H7 (cell line): ENCODE results near the gene HMCN1. TPM values are rescaled to one million over a fixed set of nuclear protein-coding genes. Genes with fewer than 3 reads are reported as not detected.
"Not testable (repeated sequence)": the region's sequence is repeated elsewhere in the genome, so short reads cannot be mapped to it uniquely, and the experiment has no call there.

Experiments
- DNase-seq: peaks from one replicate; pipeline ENCODE4 v3.0.0; 2012
- H3K27me3 ChIP-seq: 2 replicates; pipeline ENCODE4 v1.6.0; 2011; ENCODE audit warnings: mild to moderate bottlenecking, low read length; ENCODE audit not compliant: control insufficient read depth, insufficient read depth
- H3K36me3 ChIP-seq: replicated peaks from 2 replicates; pipeline ENCODE4 v1.5.1; 2011; ENCODE audit warnings: low read length; ENCODE audit not compliant: control insufficient read depth, insufficient read depth
- H3K4me3 ChIP-seq: 2 replicates; pipeline ENCODE4 v1.5.1; 2011; ENCODE audit warnings: low read depth, mild to moderate bottlenecking, control low read depth, low read length, moderate library complexity; ENCODE audit not compliant: insufficient read depth
- total RNA-seq: library from RNA; depleted of rRNA; stranded (reverse); fragments of >200 nt; shearing (Covaris generic); gene quantifications from 2 replicates; pipeline ENCODE4 v1.2.3, GENCODE V29; 2014

The HMCN1 gene
- total RNA-seq, 1 experiment from 2014 or later, result 7.3 TPM

DNA sequence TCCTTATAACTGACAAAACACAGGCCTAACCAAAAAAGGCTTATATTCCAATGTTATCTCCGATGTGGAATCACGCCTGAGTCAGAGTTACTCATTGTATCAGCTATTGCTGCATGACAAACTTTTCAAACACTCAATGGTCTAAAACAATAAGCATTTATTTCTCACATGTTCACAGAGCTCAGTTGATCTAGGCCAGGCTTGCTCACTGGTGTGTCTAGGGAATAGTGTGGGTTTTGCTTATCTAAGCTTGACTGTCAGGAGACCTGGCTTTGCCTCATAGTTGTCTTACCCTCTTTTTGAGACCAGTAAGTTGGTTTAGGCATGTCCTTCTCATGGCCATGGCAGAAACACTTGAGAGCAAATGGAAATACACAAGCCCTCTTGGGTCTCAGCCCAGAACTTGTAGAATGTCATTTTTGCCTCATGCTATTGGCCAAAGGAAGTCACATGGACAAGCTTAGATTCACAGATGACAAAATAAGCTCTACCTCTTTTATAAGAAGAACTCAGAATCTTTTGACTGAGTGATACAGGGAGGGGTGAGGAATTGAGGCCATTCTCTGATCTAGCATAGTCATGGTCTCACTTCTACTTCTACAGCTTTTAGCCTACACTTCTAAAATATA lies 130.8 kb downstream of the HMCN1 start:
- DNase-seq, result no peak
- Histone ChIP-seq H3K36me3 (no peaks in the 10 kb centered on the region), H3K27me3 (no peaks in the 10 kb centered on the region), H3K4me3 (no peak overlapping the region)

DNA sequence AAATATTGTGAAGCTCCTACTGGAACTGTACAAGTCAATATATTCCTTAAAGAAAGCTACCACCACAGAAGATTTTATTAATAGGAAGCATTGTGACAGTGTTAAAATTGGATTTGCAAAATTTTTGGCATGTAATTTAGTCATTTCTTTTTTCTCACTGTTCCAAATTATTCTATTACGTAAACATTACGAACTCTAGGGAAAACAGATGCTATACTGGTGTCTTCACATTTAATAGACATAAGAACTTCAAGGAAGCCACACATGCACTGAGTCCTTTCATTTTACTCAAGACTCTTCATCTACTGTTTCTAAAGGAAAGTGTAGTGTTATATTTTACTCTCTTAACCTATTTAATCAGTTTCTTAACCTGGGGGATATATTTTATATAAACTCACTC lies 135.4 kb downstream of the HMCN1 start:
- no peak for DNase-seq
- Histone ChIP-seq H3K27me3 (no peaks in the 10 kb centered on the region), H3K36me3 (no peaks in the 10 kb centered on the region), H3K4me3 (no peak overlapping the region)

DNA sequence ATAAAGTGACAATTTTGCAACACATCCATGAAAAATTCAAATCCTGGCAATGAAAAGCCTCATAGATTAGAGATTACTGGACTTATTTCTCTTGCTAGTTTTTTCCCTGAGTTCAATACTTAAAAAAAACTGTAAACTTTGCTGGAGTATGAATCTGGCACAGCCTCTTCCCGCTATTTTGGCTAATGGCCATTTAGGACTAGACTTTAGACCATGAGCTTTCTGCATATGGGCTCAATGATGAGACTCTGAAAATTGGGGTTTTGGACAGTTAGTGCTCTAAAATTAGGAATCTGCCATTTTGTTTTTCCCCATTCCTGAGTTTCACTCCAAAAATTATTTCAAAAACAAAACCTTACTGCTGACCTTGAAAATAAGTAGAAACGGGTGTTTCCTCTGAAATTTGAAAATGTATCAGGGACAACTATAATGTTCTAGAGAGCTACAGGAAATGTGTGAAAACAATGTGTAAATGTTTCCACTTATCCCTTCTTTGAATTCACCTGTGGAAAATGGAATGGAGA lies 137.5 kb downstream of the HMCN1 start:
- Histone ChIP-seq H3K4me3 (no peak overlapping the region), H3K36me3 (no peaks in the 10 kb centered on the region), H3K27me3 (no peaks in the 10 kb centered on the region)
- DNase-seq, result no peak

DNA sequence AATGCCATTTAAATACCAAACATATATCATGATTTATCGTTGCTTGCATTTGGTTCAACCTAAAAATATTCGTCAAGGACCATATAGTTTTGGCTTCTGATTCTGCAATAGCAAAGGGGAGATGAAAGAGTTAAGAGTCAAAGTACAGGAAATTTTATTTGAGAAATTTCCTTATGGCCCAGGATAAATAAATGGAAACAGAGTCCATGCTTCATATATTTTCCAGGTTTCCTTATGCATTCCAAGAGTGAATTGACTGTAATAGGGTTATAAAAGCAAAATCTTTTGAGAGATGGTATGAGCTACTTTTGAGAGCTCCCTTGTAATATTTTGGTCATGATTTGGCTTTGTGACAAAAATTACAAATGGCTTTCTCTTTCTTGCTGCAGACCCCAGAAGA lies 140.1 kb downstream of the HMCN1 start:
- Histone ChIP-seq H3K4me3 (no peak overlapping the region), H3K27me3 (no peaks in the 10 kb centered on the region), H3K36me3 (no peaks in the 10 kb centered on the region)
- DNase-seq, result no peak

DNA sequence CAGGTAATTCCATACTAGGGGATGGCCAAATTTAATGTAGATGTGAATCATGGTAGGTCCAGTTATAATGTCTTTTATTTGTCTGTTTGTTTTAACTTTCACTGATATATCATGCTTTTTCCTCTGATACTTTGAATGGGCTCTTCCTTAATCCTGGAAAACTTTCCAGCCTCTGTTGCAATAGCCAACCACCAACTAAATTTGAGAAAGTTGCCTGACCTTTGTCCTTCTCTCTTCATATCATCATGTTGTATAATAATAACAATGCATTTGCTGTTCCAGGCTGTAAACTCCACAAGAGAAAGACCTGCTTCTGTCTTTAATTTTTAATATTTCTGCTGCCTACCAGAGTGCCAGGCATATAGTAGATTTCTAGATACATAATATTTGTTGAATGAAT lies 146.1 kb downstream of the HMCN1 start:
- DNase-seq, result no peak
- Histone ChIP-seq H3K27me3 (no peaks in the 10 kb centered on the region), H3K4me3 (no peak overlapping the region), H3K36me3 (no peaks in the 10 kb centered on the region)

DNA sequence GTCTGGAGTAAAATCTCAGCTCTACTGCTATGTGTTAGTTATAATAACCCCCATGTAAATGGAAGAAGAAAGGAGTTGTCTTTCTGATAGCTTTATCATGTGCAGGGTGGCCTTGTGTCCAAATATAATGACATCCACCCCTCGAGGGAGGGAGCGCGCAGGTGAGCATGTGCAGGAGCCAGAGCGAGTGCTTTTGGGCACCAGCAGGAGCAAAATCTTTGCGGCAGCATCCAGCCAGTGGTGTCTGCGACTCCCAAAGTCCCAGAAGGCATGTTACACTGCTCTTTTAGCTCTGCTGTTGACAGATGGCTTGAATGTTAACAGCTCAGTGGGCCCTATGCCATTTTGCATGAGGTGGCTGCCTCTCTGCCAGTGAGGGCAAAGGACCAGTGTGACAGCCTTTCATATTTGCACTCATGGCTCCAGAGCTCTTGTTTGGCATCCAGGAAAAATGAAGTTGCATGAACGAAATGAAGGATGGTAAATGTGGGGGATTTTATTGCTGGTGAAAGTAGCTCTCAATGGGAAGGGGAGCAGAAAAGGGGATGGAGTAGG lies 146.7 kb downstream of the HMCN1 start:
- no peaks in the 10 kb centered on the region for H3K36me3 ChIP-seq

DNA sequence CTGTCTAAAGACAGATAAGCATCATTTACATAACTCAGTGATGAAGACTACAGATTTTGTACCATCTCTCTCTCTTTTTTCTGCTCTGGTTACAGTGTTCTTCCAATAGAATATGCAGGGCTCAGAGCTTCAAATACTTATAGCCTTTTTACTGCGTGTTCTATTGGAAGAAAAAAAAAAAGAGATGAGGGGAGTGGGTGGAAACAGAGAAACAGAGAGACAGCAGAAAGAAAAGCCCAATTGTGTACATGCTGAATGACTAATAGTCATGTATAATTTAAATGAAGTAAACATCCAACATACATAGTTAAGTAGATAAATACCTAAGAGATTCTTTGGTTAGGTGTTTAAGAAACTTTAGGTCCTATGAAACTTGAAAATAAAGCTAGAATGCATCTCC lies 151.9 kb downstream of the HMCN1 start:
- no peaks in the 10 kb centered on the region for H3K36me3 ChIP-seq
- H3K27me3 ChIP-seq, result no peaks in the 10 kb centered on the region
- no peak for DNase-seq
- no peak overlapping the region for H3K4me3 ChIP-seq

More for the DNA sequence above, 146.7 kb downstream of the HMCN1 start:
- no peak for DNase-seq
- no peak overlapping the region for H3K4me3 ChIP-seq
- no peaks in the 10 kb centered on the region for H3K27me3 ChIP-seq

DNA sequence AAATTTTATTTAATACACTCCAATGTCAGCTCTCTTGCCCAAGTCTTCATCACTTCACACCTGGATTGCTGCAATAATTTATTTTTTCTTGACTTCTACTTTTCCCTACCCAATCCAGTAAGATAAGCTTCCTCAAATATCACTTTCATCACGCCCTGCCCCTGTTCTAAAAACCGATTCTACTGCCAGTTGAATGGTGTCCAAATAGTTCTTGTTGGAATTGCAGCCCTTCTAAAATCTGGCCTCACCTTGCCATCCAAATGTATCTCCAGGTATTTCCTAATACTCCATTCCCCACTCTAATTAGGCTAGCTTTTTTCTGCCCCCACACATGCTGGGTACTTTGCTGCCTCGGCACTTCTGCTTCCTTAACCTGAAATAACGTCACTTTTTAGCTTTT lies 152.5 kb downstream of the HMCN1 start:
- no peak for DNase-seq
- H3K27me3 ChIP-seq, result no peaks in the 10 kb centered on the region
- H3K4me3 ChIP-seq, result no peak overlapping the region
- no peaks in the 10 kb centered on the region for H3K36me3 ChIP-seq

DNA sequence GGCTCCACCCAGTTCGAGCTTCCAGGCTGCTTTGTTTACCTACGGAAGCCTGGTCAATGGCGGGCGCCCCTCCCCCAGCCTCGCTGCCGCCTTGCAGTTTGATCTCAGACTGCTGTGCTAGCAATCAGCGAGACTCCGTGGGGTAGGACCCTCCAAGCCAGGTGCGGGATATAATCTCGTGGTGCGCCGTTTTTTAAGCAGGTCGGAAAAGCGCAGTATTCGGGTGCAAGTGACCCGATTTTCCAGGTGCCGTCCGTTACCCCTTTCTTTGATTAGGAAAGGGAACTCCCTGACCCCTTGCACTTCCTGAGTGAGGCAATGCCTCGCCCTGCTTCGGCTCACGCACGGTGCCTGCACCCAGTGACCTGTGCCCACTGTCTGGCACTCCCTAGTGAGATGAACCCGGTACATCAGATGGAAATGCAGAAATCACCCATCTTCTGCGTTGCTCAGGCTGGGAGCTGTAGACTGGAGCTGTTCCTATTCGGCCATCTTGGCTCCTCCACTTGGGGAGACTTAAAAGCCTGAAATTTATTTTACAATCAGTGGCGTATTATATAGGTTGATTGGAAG lies 158.7 kb downstream of the HMCN1 start:
- DNase-seq, H3K27me3 ChIP-seq, H3K36me3 ChIP-seq: not testable (repeated sequence)

DNA sequence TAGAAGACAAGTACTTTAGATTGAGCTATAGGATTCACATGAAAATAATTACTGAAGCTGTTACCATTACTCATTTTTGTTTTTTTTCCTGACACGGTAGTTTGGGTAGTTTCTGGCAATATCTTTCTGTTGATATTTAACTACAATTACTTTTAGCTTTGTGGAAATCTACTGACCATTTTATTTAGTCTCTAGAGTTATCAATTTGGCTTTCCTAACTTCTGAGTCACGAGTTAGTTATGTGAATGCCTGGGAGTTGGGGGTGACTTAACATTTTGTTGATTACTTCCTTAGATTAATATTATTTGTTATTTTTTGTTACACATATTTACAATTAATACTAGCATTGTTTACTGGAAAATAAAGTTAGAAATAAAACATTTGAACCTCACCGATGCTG lies 160.6 kb downstream of the HMCN1 start:
- no peak overlapping the region for H3K4me3 ChIP-seq
- no peak for DNase-seq
- H3K36me3 ChIP-seq, result no peaks in the 10 kb centered on the region
- no peaks in the 10 kb centered on the region for H3K27me3 ChIP-seq

More for the DNA sequence above, 158.7 kb downstream of the HMCN1 start:
- not testable (repeated sequence) for H3K4me3 ChIP-seq

DNA sequence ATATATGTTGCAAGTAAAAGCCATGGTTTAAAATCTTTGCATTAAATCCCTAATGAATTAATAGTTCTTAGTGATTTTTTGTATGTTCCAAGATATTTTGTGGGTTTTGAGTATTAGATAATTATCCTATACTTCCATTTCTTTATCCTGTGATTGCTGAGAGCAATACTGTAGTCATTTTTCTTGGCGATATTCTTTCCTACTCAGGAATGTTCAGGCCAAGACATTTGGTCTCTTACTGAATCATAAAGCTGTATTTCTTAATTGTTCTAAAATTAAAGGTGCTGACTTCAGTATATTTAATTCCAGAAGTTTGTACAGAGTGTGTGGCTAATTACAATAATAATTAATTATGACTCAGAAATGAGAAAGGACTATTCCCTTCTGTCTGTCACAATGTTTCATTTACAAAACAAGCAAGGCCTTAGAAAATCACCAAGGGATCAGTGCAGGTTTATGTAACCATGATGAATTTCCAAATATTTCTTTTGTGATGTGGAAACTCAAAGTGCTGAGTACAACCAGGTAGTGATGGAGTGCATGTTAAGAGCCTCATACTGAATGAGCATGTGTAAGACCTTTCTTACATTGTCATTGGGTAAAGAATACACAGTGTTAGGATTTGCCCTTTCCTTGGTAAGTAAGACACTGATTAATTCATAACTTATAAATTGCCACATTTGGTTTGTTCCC lies 161.2 kb downstream of the HMCN1 start:
- no peak for DNase-seq

DNA sequence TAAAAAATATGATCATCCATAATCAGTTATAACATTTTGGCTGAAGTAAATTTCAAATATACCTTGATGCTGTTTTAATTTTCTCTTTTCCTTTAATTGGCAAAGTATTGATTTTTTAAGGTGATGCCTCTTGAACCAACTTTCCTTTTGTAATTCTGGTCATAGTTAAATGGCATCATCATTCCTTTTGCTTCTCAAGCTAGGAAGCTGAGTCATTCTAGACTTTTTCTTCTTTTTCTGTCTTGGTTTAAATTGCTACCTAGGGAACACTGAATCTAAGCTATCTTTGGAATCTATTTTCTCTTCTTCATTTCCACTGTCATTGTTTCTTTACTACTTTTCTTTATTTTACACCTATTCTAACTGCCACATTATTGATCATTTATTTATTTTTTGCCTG lies 162.7 kb downstream of the HMCN1 start:
- Histone ChIP-seq H3K27me3 (no peaks in the 10 kb centered on the region), H3K4me3 (no peak overlapping the region), H3K36me3 (no peaks in the 10 kb centered on the region)
- no peak for DNase-seq

More for the DNA sequence above, 161.2 kb downstream of the HMCN1 start:
- no peak overlapping the region for H3K4me3 ChIP-seq
- H3K27me3 ChIP-seq, result no peaks in the 10 kb centered on the region
- no peaks in the 10 kb centered on the region for H3K36me3 ChIP-seq

DNA sequence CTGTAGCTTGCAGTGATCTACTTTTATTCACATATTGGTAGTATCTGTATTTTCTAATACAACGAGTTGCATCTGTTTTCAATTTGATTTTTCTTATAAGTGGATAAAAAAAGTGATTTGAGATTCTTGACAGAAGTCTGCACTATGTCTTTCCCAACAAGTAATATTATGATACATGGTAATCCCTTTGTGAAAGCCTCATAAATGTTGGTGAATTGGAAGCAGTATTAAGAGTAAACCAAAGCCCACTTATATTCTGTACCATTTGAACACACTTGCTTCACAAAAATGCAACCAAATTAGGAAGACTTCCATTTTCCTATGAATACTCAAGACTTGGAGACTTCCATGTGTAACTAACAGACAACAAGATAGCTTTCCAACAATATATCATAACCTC lies 172.0 kb downstream of the HMCN1 start:
- Histone ChIP-seq H3K27me3 (no peaks in the 10 kb centered on the region), H3K36me3 (no peaks in the 10 kb centered on the region), H3K4me3 (no peak overlapping the region)
- DNase-seq, result no peak

DNA sequence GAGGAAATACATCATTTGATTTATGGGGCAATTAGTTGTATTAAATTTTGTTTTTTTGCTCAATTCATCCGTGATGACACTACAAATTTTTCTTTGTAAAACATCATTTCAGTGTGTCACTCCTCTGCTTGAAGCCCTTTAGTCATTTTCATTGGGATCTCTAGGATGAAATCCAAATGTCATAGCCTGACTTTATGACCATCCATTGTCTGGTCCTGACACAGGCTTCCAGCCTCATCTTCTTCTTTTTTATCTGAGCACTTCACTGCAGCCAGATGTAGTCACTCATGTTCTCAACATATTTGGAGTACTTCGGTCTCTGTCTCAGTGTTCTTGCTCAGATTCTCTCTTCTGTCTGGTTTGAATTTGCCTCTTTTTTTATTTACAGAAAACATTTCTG lies 173.1 kb downstream of the HMCN1 start:
- no peak overlapping the region for H3K4me3 ChIP-seq
- no peak for DNase-seq
- no peaks in the 10 kb centered on the region for H3K27me3 ChIP-seq
- H3K36me3 ChIP-seq, result no peaks in the 10 kb centered on the region

DNA sequence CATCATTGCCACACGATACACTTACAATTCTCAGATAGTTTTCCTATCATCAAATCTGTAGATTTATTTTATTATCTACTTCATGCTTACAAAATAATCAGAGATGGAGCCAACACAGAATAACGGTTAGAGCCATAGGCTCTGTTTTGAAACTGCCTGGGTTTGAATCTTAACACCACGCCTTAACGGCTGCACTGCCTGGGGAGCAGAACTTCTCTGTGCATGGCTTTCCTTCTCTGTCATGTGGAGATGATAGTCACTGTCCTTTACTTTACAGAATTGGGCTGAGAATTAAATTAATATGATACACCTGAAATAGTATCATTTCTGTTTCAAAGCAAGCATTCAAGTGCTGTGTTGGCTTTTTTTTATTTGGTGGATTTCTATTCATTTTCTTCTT lies 177.8 kb downstream of the HMCN1 start:
- DNase-seq, result no peak
- Histone ChIP-seq H3K27me3 (no peaks in the 10 kb centered on the region), H3K4me3 (no peak overlapping the region), H3K36me3 (no peaks in the 10 kb centered on the region)
